ENCODE results near the gene DUSP1.

GRCh38 chr5:172768573-172769341 lies 2.2 kb downstream of the DUSP1 start:
- no peak for TF ChIP-seq CTCF (optimal IDR thresholded peaks at IDR 0.05 in 1 of 3, IDR thresholded peaks at IDR 0.05 in 1 of 3, conservative IDR thresholded peaks at IDR 0.05 in 1 of 3; ENCODE audit: extremely low read depth in 1 of 3, insufficient read depth in 2 of 3, low read length in 3 of 3)
- TF ChIP-seq EZH2 (IDR thresholded peaks at IDR 0.05; ENCODE audit: low read length) = no peak
